Measurements from ENCODE around the gene NPB. TPM values are rescaled to one million over a fixed set of nuclear protein-coding genes. Genes with fewer than 3 reads are reported as not detected.

Gene NPB
- polyA plus RNA-seq, 3 donors, result 0.08 to 0.16 TPM; not detected in 1

- Histone ChIP-seq H3K4me3 (replicated peaks in 1 of 3; ENCODE audit: low read depth in 2 of 3, low read length in 3 of 3) (no peak overlapping the region), H3K9ac (ENCODE audit: insufficient read depth, low read length, poor library complexity, severe bottlenecking) (no peak overlapping the region), H3K27ac (ENCODE audit: low read depth in 1 of 2, low read length in 2 of 2) (no peak overlapping the region), H4K20me1 (ENCODE audit: insufficient read depth, low read length) (no peaks in the 10 kb centered on the region), H3K9me3 (replicated peaks in 1 of 2; ENCODE audit: control insufficient read depth in 1 of 2, insufficient read depth in 1 of 2, low read length in 2 of 2) (no peaks in the 10 kb centered on the region), H2AFZ (ENCODE audit: insufficient read depth, low read depth, low read length, poor library complexity, severe bottlenecking) (no peak overlapping the region), H3K4me2 (replicated peaks; ENCODE audit: extremely low read depth, low read length, poor library complexity, severe bottlenecking) (no peak overlapping the region), H3K36me3 (replicated peaks in 1 of 2; ENCODE audit: control insufficient read depth in 1 of 2, insufficient read depth in 2 of 2, low read length in 2 of 2) (no peaks in the 10 kb centered on the region), H3K27me3 (ENCODE audit: control insufficient read depth in 2 of 2, insufficient read depth in 2 of 2, low read length in 2 of 2) (peaks cover 0 to 23% of the 10 kb centered on the region in 2 donors), H3K79me2 (ENCODE audit: insufficient read depth, low read length) (no peaks in the 10 kb centered on the region), H3K4me1 (ENCODE audit: control insufficient read depth in 1 of 2, insufficient read depth in 2 of 2, low read length in 2 of 2) (peaks cover 10 to 16% of the 10 kb centered on the region in 2 donors)
- intact Hi-C loops (cut with micrococcal nuclease), result no loop called here
- no peaks in the 10 kb centered on the region for H3K36me3 Mint-ChIP-seq
- H3K4me3 Mint-ChIP-seq, result no peak overlapping the region
- DNase-seq, result no peak
- peaks cover 14% of the 10 kb centered on the region for H3K4me1 Mint-ChIP-seq
- H3K9me3 Mint-ChIP-seq, result peaks cover 0 to 4% (median 0%) of the 10 kb centered on the region in 7 donors
- H3K27me3 Mint-ChIP-seq (ENCODE audit: low read depth in 3 of 3), result peaks cover 22 to 61% (median 38%) of the 10 kb centered on the region in 3 donors
- TF ChIP-seq, protein P1, sequence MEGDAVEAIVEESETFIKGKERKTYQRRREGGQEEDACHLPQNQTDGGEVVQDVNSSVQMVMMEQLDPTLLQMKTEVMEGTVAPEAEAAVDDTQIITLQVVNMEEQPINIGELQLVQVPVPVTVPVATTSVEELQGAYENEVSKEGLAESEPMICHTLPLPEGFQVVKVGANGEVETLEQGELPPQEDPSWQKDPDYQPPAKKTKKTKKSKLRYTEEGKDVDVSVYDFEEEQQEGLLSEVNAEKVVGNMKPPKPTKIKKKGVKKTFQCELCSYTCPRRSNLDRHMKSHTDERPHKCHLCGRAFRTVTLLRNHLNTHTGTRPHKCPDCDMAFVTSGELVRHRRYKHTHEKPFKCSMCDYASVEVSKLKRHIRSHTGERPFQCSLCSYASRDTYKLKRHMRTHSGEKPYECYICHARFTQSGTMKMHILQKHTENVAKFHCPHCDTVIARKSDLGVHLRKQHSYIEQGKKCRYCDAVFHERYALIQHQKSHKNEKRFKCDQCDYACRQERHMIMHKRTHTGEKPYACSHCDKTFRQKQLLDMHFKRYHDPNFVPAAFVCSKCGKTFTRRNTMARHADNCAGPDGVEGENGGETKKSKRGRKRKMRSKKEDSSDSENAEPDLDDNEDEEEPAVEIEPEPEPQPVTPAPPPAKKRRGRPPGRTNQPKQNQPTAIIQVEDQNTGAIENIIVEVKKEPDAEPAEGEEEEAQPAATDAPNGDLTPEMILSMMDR (IDR thresholded peaks at IDR 0.05), result no peak
- WGBS (ENCODE audit: insufficient coverage), result 94% methylated on average over 55 of the region's 56 CpGs
- H3K27ac Mint-ChIP-seq, result no peak overlapping the region
Measured at GRCh38 chr17:81940538-81941483, 38.8 kb downstream of the NPB start.

DNA sequence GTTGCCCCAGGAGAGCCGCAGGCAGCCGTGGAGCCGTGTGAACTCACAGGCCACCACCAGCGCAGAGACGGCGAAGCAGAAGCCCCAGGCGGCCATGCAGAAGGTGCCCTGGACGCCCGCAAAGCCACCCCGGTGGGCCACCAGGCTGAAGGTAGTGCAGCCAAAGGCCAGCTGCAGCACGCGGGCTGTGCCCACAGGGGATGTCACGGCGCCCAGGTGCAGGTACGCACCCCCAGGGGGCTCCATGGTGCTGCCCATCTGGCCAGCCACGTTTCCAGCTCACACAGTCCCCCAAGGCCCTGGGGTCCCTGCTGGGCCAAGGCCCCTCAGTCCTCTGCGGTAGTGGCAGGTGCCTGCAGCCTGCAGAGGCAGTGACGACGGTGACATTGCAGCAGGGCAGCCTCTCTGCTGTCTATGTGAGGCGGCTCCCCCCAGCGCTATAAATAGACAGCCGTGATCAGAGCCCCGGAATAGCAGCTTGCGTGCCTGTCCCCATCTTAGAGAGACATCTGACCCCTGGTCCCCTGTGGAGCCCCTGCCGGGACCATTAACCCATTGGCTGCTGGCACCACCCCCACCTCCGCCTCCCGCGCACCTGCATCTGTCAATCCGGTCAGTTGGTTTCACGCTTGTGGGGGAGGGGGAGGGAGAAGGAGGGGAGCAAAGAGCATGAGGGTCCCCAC is 39.6 kb downstream of the NPB start:
- Mint-ChIP-seq H3K27me3 (ENCODE audit: low read depth in 3 of 3) (peaks cover 17 to 53% (median 35%) of the 10 kb centered on the region in 3 donors), H3K4me3 (no peak overlapping the region), H3K27ac (no peak overlapping the region), H3K4me1 (peaks cover 8% of the 10 kb centered on the region), H3K36me3 (no peaks in the 10 kb centered on the region), H3K9me3 (no peaks in the 10 kb centered on the region)
- 65% methylated on average over 29 of the region's 30 CpGs for WGBS (ENCODE audit: insufficient coverage)
- Histone ChIP-seq H3K4me1 (ENCODE audit: control insufficient read depth in 1 of 2, insufficient read depth in 2 of 2, low read length in 2 of 2) (peaks cover 8 to 13% of the 10 kb centered on the region in 2 donors), H3K36me3 (replicated peaks in 1 of 2; ENCODE audit: control insufficient read depth in 1 of 2, insufficient read depth in 2 of 2, low read length in 2 of 2) (no peaks in the 10 kb centered on the region), H3K4me3 (replicated peaks in 1 of 3; ENCODE audit: low read depth in 2 of 3, low read length in 3 of 3) (no peak overlapping the region), H4K20me1 (ENCODE audit: insufficient read depth, low read length) (no peaks in the 10 kb centered on the region), H3K9ac (ENCODE audit: insufficient read depth, low read length, poor library complexity, severe bottlenecking) (no peak overlapping the region), H3K79me2 (ENCODE audit: insufficient read depth, low read length) (no peaks in the 10 kb centered on the region), H3K9me3 (replicated peaks in 1 of 2; ENCODE audit: control insufficient read depth in 1 of 2, insufficient read depth in 1 of 2, low read length in 2 of 2) (no peaks in the 10 kb centered on the region), H3K4me2 (replicated peaks; ENCODE audit: extremely low read depth, low read length, poor library complexity, severe bottlenecking) (no peak overlapping the region), H2AFZ (ENCODE audit: insufficient read depth, low read depth, low read length, poor library complexity, severe bottlenecking) (no peak overlapping the region), H3K27me3 (ENCODE audit: control insufficient read depth in 2 of 2, insufficient read depth in 2 of 2, low read length in 2 of 2) (peaks cover 0 to 21% of the 10 kb centered on the region in 2 donors), H3K27ac (ENCODE audit: low read depth in 1 of 2, low read length in 2 of 2) (no peak overlapping the region)
- TF ChIP-seq, protein P1 (IDR thresholded peaks at IDR 0.05), result no peak
- intact Hi-C loops (cut with micrococcal nuclease), result no loop called here
- no peak for DNase-seq

Data from CD14-positive monocyte (primary cell).